OCI-LY1 (cell line): ENCODE results near the gene KCNN3.

Experiments
- EZH2 ChIP-seq: fragments of 200-600 bp; sonication (generic), shearing (Covaris generic); IDR thresholded peaks from 2 replicates; pipeline ENCODE4 v1.8.0; 2017; ENCODE audit warnings: borderline replicate concordance, mixed run types, mild to moderate bottlenecking, antibody characterized with exemption, low read length, moderate library complexity, mixed read lengths
- TF ChIP-seq, protein P1 (sequence below): fragments of 200-600 bp; sonication (generic), shearing (Covaris generic); IDR thresholded peaks from 2 replicates; pipeline ENCODE4 v1.5.1; 2017; ENCODE audit warnings: mild to moderate bottlenecking, antibody characterized with exemption, low read length, moderate library complexity, mixed read lengths

DNA sequence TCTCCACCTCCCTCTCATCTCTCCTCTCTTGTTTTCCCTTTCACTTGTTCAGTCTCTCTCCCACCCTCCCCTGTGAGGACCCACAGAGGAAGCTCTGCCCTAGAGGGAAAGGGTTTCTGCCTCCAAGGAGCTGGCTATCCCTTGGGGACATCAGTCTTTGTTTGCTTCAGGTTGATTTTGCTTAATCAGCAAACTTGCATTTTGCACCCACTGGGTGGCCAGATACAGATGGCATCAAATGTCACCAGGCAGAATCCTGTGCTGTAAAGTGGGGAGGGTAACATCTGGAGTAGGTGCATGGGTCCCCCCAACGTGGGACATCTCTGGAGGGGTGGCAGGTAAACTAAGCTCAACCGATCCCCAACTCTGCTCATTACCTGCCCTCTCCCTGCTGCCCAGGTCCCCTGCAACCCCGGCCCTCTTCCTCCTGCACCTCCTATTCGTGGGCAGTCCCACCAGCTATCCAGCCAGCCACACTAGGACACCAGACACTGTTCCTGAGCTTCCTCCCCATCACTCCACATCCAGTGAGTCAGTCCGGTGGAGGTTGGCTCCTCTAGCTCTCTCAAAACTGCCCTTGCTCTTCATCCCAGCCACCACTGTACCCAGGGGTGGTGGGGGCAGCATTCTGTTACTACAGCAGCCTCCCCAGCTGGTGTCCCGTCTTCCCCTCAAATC lies 123.3 kb downstream of the KCNN3 start:
- TF ChIP-seq, protein P1, sequence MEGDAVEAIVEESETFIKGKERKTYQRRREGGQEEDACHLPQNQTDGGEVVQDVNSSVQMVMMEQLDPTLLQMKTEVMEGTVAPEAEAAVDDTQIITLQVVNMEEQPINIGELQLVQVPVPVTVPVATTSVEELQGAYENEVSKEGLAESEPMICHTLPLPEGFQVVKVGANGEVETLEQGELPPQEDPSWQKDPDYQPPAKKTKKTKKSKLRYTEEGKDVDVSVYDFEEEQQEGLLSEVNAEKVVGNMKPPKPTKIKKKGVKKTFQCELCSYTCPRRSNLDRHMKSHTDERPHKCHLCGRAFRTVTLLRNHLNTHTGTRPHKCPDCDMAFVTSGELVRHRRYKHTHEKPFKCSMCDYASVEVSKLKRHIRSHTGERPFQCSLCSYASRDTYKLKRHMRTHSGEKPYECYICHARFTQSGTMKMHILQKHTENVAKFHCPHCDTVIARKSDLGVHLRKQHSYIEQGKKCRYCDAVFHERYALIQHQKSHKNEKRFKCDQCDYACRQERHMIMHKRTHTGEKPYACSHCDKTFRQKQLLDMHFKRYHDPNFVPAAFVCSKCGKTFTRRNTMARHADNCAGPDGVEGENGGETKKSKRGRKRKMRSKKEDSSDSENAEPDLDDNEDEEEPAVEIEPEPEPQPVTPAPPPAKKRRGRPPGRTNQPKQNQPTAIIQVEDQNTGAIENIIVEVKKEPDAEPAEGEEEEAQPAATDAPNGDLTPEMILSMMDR: no peak
- no peak for TF ChIP-seq EZH2
